GM12878 (cell line): Measurements from ENCODE around the gene ADAP1. TPM values are rescaled to one million over a fixed set of nuclear protein-coding genes. Genes with fewer than 3 reads are reported as not detected.

Experiments used
- ATAC-seq: fragments of 200-7000 bp; cut with Tn5 transposase; 3 replicates; pipeline ENCODE4 v1.9.1; 2020; ENCODE audit warnings: mild to moderate bottlenecking, moderate library complexity
- BruUV-seq: library from RNA; stranded (reverse); fragments of 400-500 nt; replicated peaks from 2 replicates; lab custom pipeline; 2021; lab: Mats Ljungman, UMichigan
- CTCF ChIA-PET: fragments of 300-600 bp; sonication (Branson Sonifier 250); formaldehyde crosslinking; extraction: SDS; loops from one replicate; lab custom pipeline; 2021; ENCODE audit warnings: inconsistent platforms; lab: Yijun Ruan, JAX
- POLR2A ChIA-PET: fragments of 350-600 bp; formaldehyde crosslinking; extraction: SDS; loops from one replicate; lab custom pipeline; 2021; ENCODE audit warnings: inconsistent platforms; lab: Charles Lee
- RAD21 ChIA-PET: fragments of 300-600 bp; sonication (Branson Sonifier 250); formaldehyde crosslinking; loops from one replicate; lab custom pipeline; 2023; ENCODE audit warnings: antibody characterized with exemption; ENCODE audit not compliant: unreplicated experiment; lab: Charles Lee
- SMC1A ChIA-PET: fragments of 300-600 bp; sonication (Branson Sonifier 250); formaldehyde crosslinking; loops from one replicate; lab custom pipeline; 2023; ENCODE audit not compliant: unreplicated experiment, uncharacterized antibody; lab: Charles Lee
- DNase-seq: peaks from one replicate; pipeline ENCODE4 v3.0.0-alpha.2; 2011; ENCODE audit warnings: low read depth, low spot score
- FAIRE-seq: peaks from 3 replicates; lab custom pipeline; 2011; peaks lifted over from hg19 to GRCh38; lab: Jason Lieb, UNC
- H2AFZ ChIP-seq: 2 replicates; pipeline ENCODE4 v1.6.0; 2011; ENCODE audit warnings: low read depth, low read length, control low read depth; ENCODE audit not compliant: control insufficient read depth
- H3K27ac ChIP-seq: 2 replicates; pipeline ENCODE4 v1.5.1; 2011; ENCODE audit warnings: control low read depth; ENCODE audit not compliant: control insufficient read depth, insufficient read depth
- H3K27me3 ChIP-seq, 2 experiments: replicated peaks in 1 of 2; 2 replicates each; pipeline versions ENCODE4 v1.6.0 to v1.6.1; 2011; ENCODE audit warnings: low read length in 1 of 2; ENCODE audit not compliant: control insufficient read depth in 2 of 2, insufficient read depth in 2 of 2
- H3K36me3 ChIP-seq, 2 experiments: 2 replicates each; pipeline ENCODE4 v1.5.1; 2011; ENCODE audit warnings: low read length in 1 of 2; ENCODE audit not compliant: control insufficient read depth in 2 of 2, insufficient read depth in 2 of 2
- H3K4me1 ChIP-seq: 2 replicates; pipeline ENCODE4 v1.6.1; 2011; ENCODE audit warnings: mild to moderate bottlenecking, low read length, moderate library complexity, mixed read lengths; ENCODE audit not compliant: control insufficient read depth, insufficient read depth
- H3K4me2 ChIP-seq: 2 replicates; pipeline ENCODE4 v1.6.0; 2011; ENCODE audit warnings: control low read depth; ENCODE audit not compliant: control insufficient read depth, insufficient read depth
- H3K4me3 ChIP-seq: fragments of 200-600 bp; sonication (generic); 2 replicates; pipeline ENCODE4 v1.5.1; 2016
- H3K79me2 ChIP-seq: 2 replicates; pipeline ENCODE4 v1.6.0; 2011; ENCODE audit warnings: low read length; ENCODE audit not compliant: control insufficient read depth, insufficient read depth
- H3K9ac ChIP-seq: 2 replicates; pipeline ENCODE4 v1.8.0; 2011; ENCODE audit warnings: low read length, control low read depth, mixed read lengths; ENCODE audit not compliant: control insufficient read depth, insufficient read depth
- H3K9me3 ChIP-seq: replicated peaks from 3 replicates; pipeline ENCODE4 v1.5.1; 2011; ENCODE audit warnings: mild to moderate bottlenecking, low read length; ENCODE audit not compliant: control insufficient read depth, insufficient read depth
- H4K20me1 ChIP-seq: 2 replicates; pipeline ENCODE4 v1.6.0; 2011; ENCODE audit not compliant: control insufficient read depth, insufficient read depth
- HDAC6 ChIP-seq: fragments of 200-600 bp; sonication (generic); IDR thresholded peaks from one replicate; pipeline ENCODE4 v1.8.0; 2017; ENCODE audit warnings: antibody characterized with exemption; ENCODE audit not compliant: unreplicated experiment
- HDGF ChIP-seq: fragments of 450-650 bp; IDR thresholded peaks from 2 replicates; pipeline ENCODE4 v1.6.1; 2016; ENCODE audit warnings: antibody characterized with exemption
- POLR2A ChIP-seq: IDR thresholded peaks from 2 replicates; pipeline ENCODE4 v1.6.1; 2011; ENCODE audit warnings: low read depth, mild to moderate bottlenecking, low read length
- RFX5 ChIP-seq: IDR thresholded peaks from 2 replicates; pipeline ENCODE4 v1.6.1; 2011; ENCODE audit warnings: low read depth, low read length, improper control_type of control experiment
- TCF12 ChIP-seq: IDR thresholded peaks from 2 replicates; pipeline ENCODE4 v1.6.1; 2011; ENCODE audit warnings: low read depth, mild to moderate bottlenecking, low read length
- TCF3 ChIP-seq: IDR thresholded peaks from 2 replicates; pipeline ENCODE4 v1.6.1; 2012; ENCODE audit warnings: low read depth, mild to moderate bottlenecking, low read length, borderline replicate concordance; ENCODE audit not compliant: insufficient read depth
- WGBS: methylation state at CpG from one replicate; pipeline ENCODE4 v1.1.6; 2016; ENCODE audit warnings: low lambda C conversion rate; ENCODE audit not compliant: insufficient replicate concordance, insufficient coverage; ENCODE audit errors: missing lambda C conversion rate; 5-methylcytosine and 5-hydroxymethylcytosine counted together
- in situ Hi-C: fragments of 300-500 bp; cut with MboI; formaldehyde crosslinking; loops from 9 replicates; pipeline ENCODE4 v1.14.3; 2018; ENCODE audit warnings: mixed read lengths
- intact Hi-C: fragments of 100-400 bp; cut with micrococcal nuclease; formaldehyde crosslinking; loops from one replicate; pipeline ENCODE4 v1.14.2; 2022; ENCODE audit not compliant: unreplicated experiment
- polyA plus RNA-seq, 11 experiments: library from polyadenylated mRNA; depleted of rRNA in 4 of 11; unstranded in 6 of 11; stranded (reverse) in 5 of 11; fragments of >200 nt; fragmentation: Nextera tagmentation in 4 of 11; fragmentation: Illumina TruSeq in 1 of 11; extraction: Ambion mirVana in 4 of 11; extraction: Trizol in 1 of 11; gene quantifications; 1 replicate in 1 of 11; 2 replicates in 10 of 11; pipeline versions ENCODE4 v1.2.1 to v1.2.3, GENCODE V29; 2011 to 2016; ENCODE audit warnings: inconsistent platforms in 2 of 11, missing spikeins in 2 of 11, low read depth in 1 of 11
- total RNA-seq, 4 experiments: library from RNA; depleted of rRNA in 3 of 4; stranded (reverse); fragments of >200 nt in 3 of 4; fragmentation: Illumina TruSeq in 1 of 4; extraction: Trizol in 1 of 4; gene quantifications; 2 replicates each; pipeline versions ENCODE4 v1.2.1 to v1.2.3, GENCODE V29; 2013 to 2021
- TF ChIP-seq, protein P1 (sequence below): fragments of 450-650 bp; IDR thresholded peaks from 2 replicates; pipeline ENCODE4 v1.6.1; 2017; ENCODE audit warnings: low read depth, mild to moderate bottlenecking, moderate library complexity
- TF ChIP-seq, protein P2 (sequence below): fragments of 450-650 bp; IDR thresholded peaks from 2 replicates; pipeline ENCODE4 v1.6.1; 2017; ENCODE audit warnings: mild to moderate bottlenecking, low read depth, inconsistent platforms; ENCODE audit not compliant: poor library complexity, severe bottlenecking
- TF ChIP-seq, protein P3 (sequence below): fragments of 450-650 bp; IDR thresholded peaks from 2 replicates; pipeline ENCODE4 v1.6.1; 2016; ENCODE audit warnings: mild to moderate bottlenecking

The ADAP1 gene
- total and polyA plus RNA-seq, 10 of the 15 experiments (the other 5 are each of a cell fraction or from before 2014, with no cell fraction given) = 0.22 to 44.2 (median 22.0) TPM; not detected in 1

DNA sequence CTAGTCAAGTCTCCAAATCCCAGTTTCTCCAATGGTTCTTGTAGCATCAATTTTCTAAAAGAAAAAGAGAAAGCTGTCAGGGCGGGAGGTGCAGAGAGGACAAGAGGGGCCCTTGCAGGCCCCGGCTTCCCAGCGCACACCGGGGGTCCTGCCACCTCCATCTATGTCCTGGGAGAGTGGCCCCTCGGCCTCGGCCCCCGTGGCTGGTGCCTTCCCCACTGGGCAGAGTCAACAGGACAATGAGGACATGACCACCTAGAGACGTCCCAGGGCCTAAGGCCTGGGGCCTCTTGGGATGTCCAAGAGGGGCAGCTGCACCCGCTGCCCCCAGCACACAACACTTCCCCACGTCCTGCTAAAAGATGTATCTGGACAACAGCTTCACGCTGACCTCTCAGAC, 14.9 kb upstream of the ADAP1 start (continued):
- TF ChIP-seq, protein P1, sequence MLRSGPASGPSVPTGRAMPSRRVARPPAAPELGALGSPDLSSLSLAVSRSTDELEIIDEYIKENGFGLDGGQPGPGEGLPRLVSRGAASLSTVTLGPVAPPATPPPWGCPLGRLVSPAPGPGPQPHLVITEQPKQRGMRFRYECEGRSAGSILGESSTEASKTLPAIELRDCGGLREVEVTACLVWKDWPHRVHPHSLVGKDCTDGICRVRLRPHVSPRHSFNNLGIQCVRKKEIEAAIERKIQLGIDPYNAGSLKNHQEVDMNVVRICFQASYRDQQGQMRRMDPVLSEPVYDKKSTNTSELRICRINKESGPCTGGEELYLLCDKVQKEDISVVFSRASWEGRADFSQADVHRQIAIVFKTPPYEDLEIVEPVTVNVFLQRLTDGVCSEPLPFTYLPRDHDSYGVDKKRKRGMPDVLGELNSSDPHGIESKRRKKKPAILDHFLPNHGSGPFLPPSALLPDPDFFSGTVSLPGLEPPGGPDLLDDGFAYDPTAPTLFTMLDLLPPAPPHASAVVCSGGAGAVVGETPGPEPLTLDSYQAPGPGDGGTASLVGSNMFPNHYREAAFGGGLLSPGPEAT = no peak
- no peak for TF ChIP-seq TCF3
- TF ChIP-seq, protein P2, sequence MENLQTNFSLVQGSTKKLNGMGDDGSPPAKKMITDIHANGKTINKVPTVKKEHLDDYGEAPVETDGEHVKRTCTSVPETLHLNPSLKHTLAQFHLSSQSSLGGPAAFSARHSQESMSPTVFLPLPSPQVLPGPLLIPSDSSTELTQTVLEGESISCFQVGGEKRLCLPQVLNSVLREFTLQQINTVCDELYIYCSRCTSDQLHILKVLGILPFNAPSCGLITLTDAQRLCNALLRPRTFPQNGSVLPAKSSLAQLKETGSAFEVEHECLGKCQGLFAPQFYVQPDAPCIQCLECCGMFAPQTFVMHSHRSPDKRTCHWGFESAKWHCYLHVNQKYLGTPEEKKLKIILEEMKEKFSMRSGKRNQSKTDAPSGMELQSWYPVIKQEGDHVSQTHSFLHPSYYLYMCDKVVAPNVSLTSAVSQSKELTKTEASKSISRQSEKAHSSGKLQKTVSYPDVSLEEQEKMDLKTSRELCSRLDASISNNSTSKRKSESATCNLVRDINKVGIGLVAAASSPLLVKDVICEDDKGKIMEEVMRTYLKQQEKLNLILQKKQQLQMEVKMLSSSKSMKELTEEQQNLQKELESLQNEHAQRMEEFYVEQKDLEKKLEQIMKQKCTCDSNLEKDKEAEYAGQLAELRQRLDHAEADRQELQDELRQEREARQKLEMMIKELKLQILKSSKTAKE = no peak
- TF ChIP-seq, protein P3, sequence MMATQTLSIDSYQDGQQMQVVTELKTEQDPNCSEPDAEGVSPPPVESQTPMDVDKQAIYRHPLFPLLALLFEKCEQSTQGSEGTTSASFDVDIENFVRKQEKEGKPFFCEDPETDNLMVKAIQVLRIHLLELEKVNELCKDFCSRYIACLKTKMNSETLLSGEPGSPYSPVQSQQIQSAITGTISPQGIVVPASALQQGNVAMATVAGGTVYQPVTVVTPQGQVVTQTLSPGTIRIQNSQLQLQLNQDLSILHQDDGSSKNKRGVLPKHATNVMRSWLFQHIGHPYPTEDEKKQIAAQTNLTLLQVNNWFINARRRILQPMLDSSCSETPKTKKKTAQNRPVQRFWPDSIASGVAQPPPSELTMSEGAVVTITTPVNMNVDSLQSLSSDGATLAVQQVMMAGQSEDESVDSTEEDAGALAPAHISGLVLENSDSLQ = no peak

DNA sequence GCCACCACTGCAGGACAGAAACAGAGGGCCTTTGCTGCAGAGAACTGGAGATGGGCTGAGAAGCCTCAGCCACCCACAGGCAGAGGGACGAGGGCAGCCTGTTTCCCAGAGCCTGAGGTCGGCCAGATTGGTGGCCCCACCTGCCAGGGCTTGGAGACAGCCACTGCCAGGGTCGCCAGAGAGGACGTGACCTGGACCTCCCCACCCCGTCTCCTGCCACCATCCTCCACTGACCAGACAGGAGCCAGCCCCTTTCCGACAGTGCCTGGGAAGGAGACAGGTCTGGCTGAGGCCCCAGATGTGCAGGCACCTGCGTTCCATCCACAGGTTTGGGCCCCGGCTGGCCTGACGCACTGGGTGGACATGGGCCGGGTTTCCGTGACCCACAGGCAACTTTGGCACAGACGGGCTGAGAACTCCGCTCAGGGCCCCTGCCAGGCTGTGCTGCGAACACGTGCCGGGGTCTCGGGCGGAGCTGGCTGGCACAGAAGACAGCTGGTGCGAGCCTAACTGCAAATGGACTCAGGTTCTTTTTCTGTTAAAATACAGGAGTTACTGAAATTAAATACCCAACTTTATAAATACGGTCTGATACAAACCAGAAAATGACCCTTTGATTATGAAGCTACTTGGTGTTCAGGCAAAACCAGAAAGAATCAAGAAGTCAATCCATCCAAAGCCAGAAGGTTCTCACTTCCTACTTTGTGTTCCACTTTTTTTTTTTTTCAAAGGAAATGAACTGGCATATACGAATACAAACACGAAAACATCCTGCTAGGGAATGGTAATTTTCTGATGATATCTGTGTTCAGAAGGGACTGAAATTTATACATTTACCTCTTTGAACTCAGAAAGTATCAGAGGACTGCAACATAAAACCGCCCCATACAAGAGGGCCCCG, 14.0 kb upstream of the ADAP1 start:
- H3K4me1 ChIP-seq = peaks cover 8% of the 10 kb centered on the region
- H3K9ac ChIP-seq = no peak overlapping the region
- peaks cover 24% of the 10 kb centered on the region for H3K79me2 ChIP-seq
- H3K4me2 ChIP-seq = no peak overlapping the region
- no peaks in the 10 kb centered on the region for H3K27me3 ChIP-seq
- DNase-seq (no peak), FAIRE-seq (no peak), ATAC-seq (no peak)
- CTCF ChIA-PET = interaction anchor here (0.6 kb wide), 1 partner anchor 46 kb away, joined by 3 read pairs; no protein-coding TSS in a partner anchor
- H2AFZ ChIP-seq = no peak overlapping the region
- POLR2A ChIA-PET = interaction anchor here (0.7 kb wide), 1 partner anchor 198 kb away, joined by 3 read pairs; no protein-coding TSS in a partner anchor
- TF ChIP-seq TCF12 (no peak), HDAC6 (no peak), RFX5 (no peak), POLR2A (peak; percentile 34; the same call in 1 of the 2 replicates), HDGF (no peak)
- in situ Hi-C loops = no loop called here
- intact Hi-C loops = no loop called here
- peaks cover 23 to 37% of the 10 kb centered on the region in 2 experiments for H3K36me3 ChIP-seq
- SMC1A ChIA-PET = no interaction called here
- peaks cover 3% of the 10 kb centered on the region; the same call in 1 of the 2 replicates for H4K20me1 ChIP-seq
- H3K27ac ChIP-seq = no peak overlapping the region
- RAD21 ChIA-PET = interaction anchor here (1.1 kb wide), 1 partner anchor 58 kb away, joined by 3 read pairs; no protein-coding TSS in a partner anchor
- no peaks in the 10 kb centered on the region for H3K9me3 ChIP-seq
- 96% methylated on average over 24 of the region's 24 CpGs for WGBS
- no TSS peak for BruUV-seq
- no peak overlapping the region for H3K4me3 ChIP-seq
